ENCODE measurements around the gene CMTM6.

Gene CMTM6

DNA sequence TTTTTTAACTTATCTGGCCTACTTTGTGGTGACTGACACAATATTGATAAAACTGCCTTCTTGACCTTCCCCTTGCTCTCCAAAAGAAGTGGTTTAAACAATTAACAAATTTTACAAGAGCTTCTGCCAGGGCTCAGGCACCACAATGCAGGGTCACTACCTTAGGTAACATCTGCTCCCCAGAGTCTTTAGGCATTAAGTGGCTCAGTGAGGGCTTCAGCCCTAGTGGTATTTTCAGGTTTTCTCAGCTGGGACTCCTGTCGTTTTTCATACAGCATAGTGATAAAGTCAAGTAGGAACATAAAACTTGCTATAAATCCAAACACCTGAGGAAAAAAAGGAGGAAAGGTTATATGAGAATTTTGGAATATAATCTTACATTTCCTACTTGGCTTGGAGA is 18.9 kb downstream of the CMTM6 start:
- H3K9me3 ChIP-seq (ENCODE audit: low read length), result no peaks in the 10 kb centered on the region
- no peak overlapping the region for H3K9ac ChIP-seq (ENCODE audit: low read length)
- no peaks in the 10 kb centered on the region; the same call in 1 of the 2 replicates for H3F3A ChIP-seq (ENCODE audit: insufficient read depth, low read length)
- H3K9me2 ChIP-seq (ENCODE audit: low read depth, low read length), result no peaks in the 10 kb centered on the region
- peaks cover 18% of the 10 kb centered on the region for H3K4me1 ChIP-seq (ENCODE audit: insufficient read depth, low read length, severe bottlenecking)
- H3K36me3 ChIP-seq (ENCODE audit: insufficient read depth, low read length), result peaks cover 70% of the 10 kb centered on the region
- H3K27ac ChIP-seq (ENCODE audit: low read depth, low read length, poor library complexity, severe bottlenecking), result peak overlapping the region; percentile 66
- no peaks in the 10 kb centered on the region for H4K20me1 ChIP-seq (ENCODE audit: insufficient read depth, low read length)
- H3K4me2 ChIP-seq (ENCODE audit: low read length), result peak overlapping the region; percentile 65; the same call in 1 of the 2 replicates
- no peaks in the 10 kb centered on the region for H3K79me2 ChIP-seq (ENCODE audit: insufficient read depth, low read length)
- no peak overlapping the region for H3K4me3 ChIP-seq (ENCODE audit: low read depth, low read length, poor library complexity, severe bottlenecking)
- no peak overlapping the region for H2AFZ ChIP-seq (ENCODE audit: low read length)
- TF ChIP-seq, protein P1, sequence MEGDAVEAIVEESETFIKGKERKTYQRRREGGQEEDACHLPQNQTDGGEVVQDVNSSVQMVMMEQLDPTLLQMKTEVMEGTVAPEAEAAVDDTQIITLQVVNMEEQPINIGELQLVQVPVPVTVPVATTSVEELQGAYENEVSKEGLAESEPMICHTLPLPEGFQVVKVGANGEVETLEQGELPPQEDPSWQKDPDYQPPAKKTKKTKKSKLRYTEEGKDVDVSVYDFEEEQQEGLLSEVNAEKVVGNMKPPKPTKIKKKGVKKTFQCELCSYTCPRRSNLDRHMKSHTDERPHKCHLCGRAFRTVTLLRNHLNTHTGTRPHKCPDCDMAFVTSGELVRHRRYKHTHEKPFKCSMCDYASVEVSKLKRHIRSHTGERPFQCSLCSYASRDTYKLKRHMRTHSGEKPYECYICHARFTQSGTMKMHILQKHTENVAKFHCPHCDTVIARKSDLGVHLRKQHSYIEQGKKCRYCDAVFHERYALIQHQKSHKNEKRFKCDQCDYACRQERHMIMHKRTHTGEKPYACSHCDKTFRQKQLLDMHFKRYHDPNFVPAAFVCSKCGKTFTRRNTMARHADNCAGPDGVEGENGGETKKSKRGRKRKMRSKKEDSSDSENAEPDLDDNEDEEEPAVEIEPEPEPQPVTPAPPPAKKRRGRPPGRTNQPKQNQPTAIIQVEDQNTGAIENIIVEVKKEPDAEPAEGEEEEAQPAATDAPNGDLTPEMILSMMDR (IDR thresholded peaks at IDR 0.05; ENCODE audit: low read length), result no peak
- no peak for TF ChIP-seq EZH2 (IDR thresholded peaks at IDR 0.05; ENCODE audit: borderline replicate concordance, low read length)
- H3K27me3 ChIP-seq (ENCODE audit: insufficient read depth, low read length), result no peaks in the 10 kb centered on the region

DNA sequence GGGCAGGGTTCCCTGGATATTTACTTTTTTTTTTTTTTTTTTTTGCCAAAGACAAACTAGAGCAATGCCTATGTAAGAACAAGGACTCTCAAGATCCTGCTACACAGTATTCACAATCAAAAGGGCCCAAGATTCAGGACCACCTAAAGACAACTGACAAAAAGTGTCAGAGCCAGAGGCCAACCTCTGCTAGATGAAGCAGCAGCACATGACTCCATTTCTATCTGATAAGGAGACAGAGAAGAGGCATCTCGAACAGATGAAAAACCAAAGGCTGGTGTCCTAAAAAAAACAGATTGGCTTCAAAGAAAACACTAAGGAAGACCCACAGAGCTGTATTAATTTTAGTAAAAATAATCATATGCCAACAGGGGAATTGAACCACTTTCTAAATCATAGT is 20.0 kb downstream of the CMTM6 start:
- no peaks in the 10 kb centered on the region for H3K27me3 ChIP-seq (ENCODE audit: insufficient read depth, low read length)
- H3K9ac ChIP-seq (ENCODE audit: low read length), result no peak overlapping the region
- H3K4me2 ChIP-seq (ENCODE audit: low read length), result no peak overlapping the region
- H3K4me1 ChIP-seq (ENCODE audit: insufficient read depth, low read length, severe bottlenecking), result peaks cover 18% of the 10 kb centered on the region
- no peak overlapping the region for H3K4me3 ChIP-seq (ENCODE audit: low read depth, low read length, poor library complexity, severe bottlenecking)
- TF ChIP-seq, protein P1 (IDR thresholded peaks at IDR 0.05; ENCODE audit: low read length), result no peak
- no peak for TF ChIP-seq EZH2 (IDR thresholded peaks at IDR 0.05; ENCODE audit: borderline replicate concordance, low read length)
- no peaks in the 10 kb centered on the region for H4K20me1 ChIP-seq (ENCODE audit: insufficient read depth, low read length)
- no peak overlapping the region for H2AFZ ChIP-seq (ENCODE audit: low read length)
- peaks cover 70% of the 10 kb centered on the region for H3K36me3 ChIP-seq (ENCODE audit: insufficient read depth, low read length)
- H3F3A ChIP-seq (ENCODE audit: insufficient read depth, low read length), result no peaks in the 10 kb centered on the region; the same call in 1 of the 2 replicates
- H3K27ac ChIP-seq (ENCODE audit: low read depth, low read length, poor library complexity, severe bottlenecking), result no peak overlapping the region
- no peaks in the 10 kb centered on the region for H3K79me2 ChIP-seq (ENCODE audit: insufficient read depth, low read length)
- no peaks in the 10 kb centered on the region for H3K9me2 ChIP-seq (ENCODE audit: low read depth, low read length)
- H3K9me3 ChIP-seq (ENCODE audit: low read length), result no peaks in the 10 kb centered on the region

DNA sequence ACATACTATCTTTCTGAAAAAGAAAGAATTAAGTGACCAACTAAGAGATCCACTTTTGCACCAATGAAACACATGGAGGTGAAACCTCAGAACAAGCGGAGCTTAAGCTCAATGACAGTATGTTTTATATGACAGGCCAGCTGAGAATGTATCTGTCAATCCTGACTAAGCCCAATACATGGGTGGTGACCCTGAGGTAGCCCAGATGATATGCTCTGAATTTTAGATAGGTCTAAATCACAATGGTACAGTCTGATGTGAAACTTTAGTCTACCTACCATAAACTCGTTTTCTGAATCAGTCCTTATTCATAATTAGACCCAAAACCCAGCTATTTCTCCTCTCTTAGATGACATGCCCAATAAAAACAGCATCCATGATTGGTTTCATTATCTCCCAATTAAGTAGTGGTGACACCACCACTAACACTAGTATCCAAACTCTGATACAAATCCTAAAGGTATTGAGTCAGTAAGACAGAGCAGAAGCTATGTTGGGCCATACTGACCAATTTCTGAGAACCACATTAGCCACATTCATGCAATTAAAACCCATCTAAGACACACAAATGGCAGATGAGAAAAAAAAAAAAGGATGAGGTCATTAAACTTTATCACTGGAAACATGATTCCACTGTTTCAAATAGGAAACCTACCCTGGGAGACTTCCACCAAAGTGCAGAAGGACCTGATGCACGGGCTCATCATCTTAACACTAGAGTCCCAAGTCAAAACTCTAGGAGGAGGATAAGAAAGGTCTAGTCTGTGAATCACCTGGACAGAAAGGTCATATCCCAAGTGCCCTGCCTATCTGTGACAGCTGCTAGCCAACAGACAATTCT is 20.6 kb downstream of the CMTM6 start:
- Histone ChIP-seq H3K36me3 (ENCODE audit: insufficient read depth, low read length) (peaks cover 64% of the 10 kb centered on the region), H2AFZ (ENCODE audit: low read length) (no peak overlapping the region), H3F3A (ENCODE audit: insufficient read depth, low read length) (no peaks in the 10 kb centered on the region; the same call in 1 of the 2 replicates), H3K79me2 (ENCODE audit: insufficient read depth, low read length) (no peaks in the 10 kb centered on the region), H3K27me3 (ENCODE audit: insufficient read depth, low read length) (no peaks in the 10 kb centered on the region), H3K9me2 (ENCODE audit: low read depth, low read length) (no peaks in the 10 kb centered on the region), H3K27ac (ENCODE audit: low read depth, low read length, poor library complexity, severe bottlenecking) (no peak overlapping the region), H3K9me3 (ENCODE audit: low read length) (no peaks in the 10 kb centered on the region), H3K4me3 (ENCODE audit: low read depth, low read length, poor library complexity, severe bottlenecking) (no peak overlapping the region), H3K9ac (ENCODE audit: low read length) (no peak overlapping the region), H3K4me2 (ENCODE audit: low read length) (no peak overlapping the region), H3K4me1 (ENCODE audit: insufficient read depth, low read length, severe bottlenecking) (peaks cover 18% of the 10 kb centered on the region), H4K20me1 (ENCODE audit: insufficient read depth, low read length) (no peaks in the 10 kb centered on the region)
- TF ChIP-seq, protein P1 (IDR thresholded peaks at IDR 0.05; ENCODE audit: low read length), result no peak
- no peak for TF ChIP-seq EZH2 (IDR thresholded peaks at IDR 0.05; ENCODE audit: borderline replicate concordance, low read length)
